ENCODE data around the gene MTHFD2. TPM values are rescaled to one million over a fixed set of nuclear protein-coding genes. Genes with fewer than 3 reads are reported as not detected.

The MTHFD2 gene
- polyA plus RNA-seq, 3 donors = 24.1 to 39.4 (median 38.5) TPM

GRCh38 chr2:74264281-74264680, 65.9 kb downstream of the MTHFD2 start:
- no peak for DNase-seq
- Histone ChIP-seq H4K20me1 (ENCODE audit: insufficient read depth, low read length) (no peaks in the 10 kb centered on the region), H3K27me3 (ENCODE audit: control insufficient read depth in 2 of 2, insufficient read depth in 2 of 2, low read length in 2 of 2) (no peaks in the 10 kb centered on the region), H3K36me3 (replicated peaks in 1 of 2; ENCODE audit: control insufficient read depth in 1 of 2, insufficient read depth in 2 of 2, low read length in 2 of 2) (no peaks in the 10 kb centered on the region), H3K9me3 (replicated peaks in 1 of 2; ENCODE audit: control insufficient read depth in 1 of 2, insufficient read depth in 1 of 2, low read length in 2 of 2) (no peaks in the 10 kb centered on the region), H2AFZ (ENCODE audit: insufficient read depth, low read depth, low read length, poor library complexity, severe bottlenecking) (no peak overlapping the region), H3K27ac (ENCODE audit: low read depth in 1 of 2, low read length in 2 of 2) (no peak overlapping the region), H3K79me2 (ENCODE audit: insufficient read depth, low read length) (no peaks in the 10 kb centered on the region), H3K4me3 (replicated peaks in 1 of 3; ENCODE audit: low read depth in 2 of 3, low read length in 3 of 3) (no peak overlapping the region), H3K9ac (ENCODE audit: insufficient read depth, low read length, poor library complexity, severe bottlenecking) (no peak overlapping the region), H3K4me1 (ENCODE audit: control insufficient read depth in 1 of 2, insufficient read depth in 2 of 2, low read length in 2 of 2) (no peaks in the 10 kb centered on the region), H3K4me2 (replicated peaks; ENCODE audit: extremely low read depth, low read length, poor library complexity, severe bottlenecking) (no peak overlapping the region)
- intact Hi-C loops (cut with micrococcal nuclease) = no loop called here
- no peak for TF ChIP-seq CTCF (IDR thresholded peaks at IDR 0.05)
- no peaks in the 10 kb centered on the region for H3K9me3 Mint-ChIP-seq
- no peak overlapping the region for H3K27ac Mint-ChIP-seq
- H3K36me3 Mint-ChIP-seq = no peaks in the 10 kb centered on the region
- H3K27me3 Mint-ChIP-seq (ENCODE audit: low read depth in 3 of 3) = peaks cover 0 to 3% (median 2%) of the 10 kb centered on the region in 3 donors
- H3K4me1 Mint-ChIP-seq = peaks cover 5% of the 10 kb centered on the region
- WGBS (ENCODE audit: insufficient coverage) = no CpG with 5 or more reads among the region's 1 CpG
- no peak overlapping the region for H3K4me3 Mint-ChIP-seq

GRCh38 chr2:74267068-74267467, 68.7 kb downstream of the MTHFD2 start:
- no peak for TF ChIP-seq CTCF (IDR thresholded peaks at IDR 0.05)
- no peak overlapping the region for H3K4me2 ChIP-seq (replicated peaks; ENCODE audit: extremely low read depth, low read length, poor library complexity, severe bottlenecking)
- intact Hi-C loops (cut with micrococcal nuclease) = no loop called here
- no peak overlapping the region for H3K27ac Mint-ChIP-seq
- H3K27ac ChIP-seq (ENCODE audit: low read depth in 1 of 2, low read length in 2 of 2) = no peak overlapping the region
- H3K27me3 Mint-ChIP-seq (ENCODE audit: low read depth in 3 of 3) = peaks cover 0 to 2% (median 0%) of the 10 kb centered on the region in 3 donors
- no peaks in the 10 kb centered on the region for H3K9me3 Mint-ChIP-seq
- H3K9me3 ChIP-seq (replicated peaks in 1 of 2; ENCODE audit: control insufficient read depth in 1 of 2, insufficient read depth in 1 of 2, low read length in 2 of 2) = no peaks in the 10 kb centered on the region
- no peaks in the 10 kb centered on the region for H3K36me3 ChIP-seq (replicated peaks in 1 of 2; ENCODE audit: control insufficient read depth in 1 of 2, insufficient read depth in 2 of 2, low read length in 2 of 2)
- H3K4me3 Mint-ChIP-seq = no peak overlapping the region
- no peak overlapping the region for H2AFZ ChIP-seq (ENCODE audit: insufficient read depth, low read depth, low read length, poor library complexity, severe bottlenecking)
- no peak overlapping the region for H3K9ac ChIP-seq (ENCODE audit: insufficient read depth, low read length, poor library complexity, severe bottlenecking)
- H3K4me3 ChIP-seq (replicated peaks in 1 of 3; ENCODE audit: low read depth in 2 of 3, low read length in 3 of 3) = no peak overlapping the region
- WGBS (ENCODE audit: insufficient coverage) = 7% methylated on average over 2 of the region's 4 CpGs
- DNase-seq = no peak
- H3K4me1 Mint-ChIP-seq = peaks cover 5% of the 10 kb centered on the region
- H3K4me1 ChIP-seq (ENCODE audit: control insufficient read depth in 1 of 2, insufficient read depth in 2 of 2, low read length in 2 of 2) = no peaks in the 10 kb centered on the region
- no peaks in the 10 kb centered on the region for H3K79me2 ChIP-seq (ENCODE audit: insufficient read depth, low read length)
- no peaks in the 10 kb centered on the region for H3K27me3 ChIP-seq (ENCODE audit: control insufficient read depth in 2 of 2, insufficient read depth in 2 of 2, low read length in 2 of 2)
- H4K20me1 ChIP-seq (ENCODE audit: insufficient read depth, low read length) = no peaks in the 10 kb centered on the region
- H3K36me3 Mint-ChIP-seq = no peaks in the 10 kb centered on the region

Other genes starting within 250 kb of the MTHFD2 start
- gene TET3, start 213.7 kb upstream of the MTHFD2 start, polyA plus RNA-seq = 10 to 100 TPM in 1 of 3 donors, 1 to 10 TPM in 1, under 1 TPM in 1; 0.79 to 18.6 (median 1.4) TPM
- 1 to 10 TPM; 3.9 to 8.0 (median 7.7) TPM for gene BOLA3, start 50.7 kb upstream of the MTHFD2 start, polyA plus RNA-seq
- 100 to 1,000 TPM in 2 of 3 donors, 10 to 100 TPM in 1; 55.0 to 367 (median 285) TPM for gene MOB1A, start 19.7 kb upstream of the MTHFD2 start, polyA plus RNA-seq
- 1 to 10 TPM in 1 of 3 donors, under 1 TPM in 1, not detected in 1; 0.10 to 1.1 TPM for gene SLC4A5, start 144.8 kb downstream of the MTHFD2 start, polyA plus RNA-seq
- 10 to 100 TPM; 27.7 to 45.5 (median 45.5) TPM for gene DCTN1, start 181.7 kb downstream of the MTHFD2 start, polyA plus RNA-seq
- 1 to 10 TPM in 2 of 3 donors, under 1 TPM in 1; 0.49 to 1.7 (median 1.2) TPM for gene C2orf81, start 223.0 kb downstream of the MTHFD2 start, polyA plus RNA-seq
- 10 to 100 TPM in 1 of 3 donors, 1 to 10 TPM in 2; 7.1 to 11.7 (median 7.9) TPM for gene WDR54, start 223.1 kb downstream of the MTHFD2 start, polyA plus RNA-seq
- gene RTKN, start 243.3 kb downstream of the MTHFD2 start, polyA plus RNA-seq = under 1 TPM in 1 of 3 donors, not detected in 2; 0.07 TPM